GM18870 (cell line): ENCODE measurements around the gene HOXC6.
"Not testable (repeated sequence)": the region's sequence is repeated elsewhere in the genome, so short reads cannot be mapped to it uniquely, and the experiment has no call there.

Experiments
- ATAC-seq: cut with Tn5 transposase; IDR thresholded peaks from one replicate; pipeline ENCODE4 v1.9.1; 2021; ENCODE audit warnings: moderate library complexity; ENCODE audit not compliant: unreplicated experiment

The HOXC6 gene

DNA sequence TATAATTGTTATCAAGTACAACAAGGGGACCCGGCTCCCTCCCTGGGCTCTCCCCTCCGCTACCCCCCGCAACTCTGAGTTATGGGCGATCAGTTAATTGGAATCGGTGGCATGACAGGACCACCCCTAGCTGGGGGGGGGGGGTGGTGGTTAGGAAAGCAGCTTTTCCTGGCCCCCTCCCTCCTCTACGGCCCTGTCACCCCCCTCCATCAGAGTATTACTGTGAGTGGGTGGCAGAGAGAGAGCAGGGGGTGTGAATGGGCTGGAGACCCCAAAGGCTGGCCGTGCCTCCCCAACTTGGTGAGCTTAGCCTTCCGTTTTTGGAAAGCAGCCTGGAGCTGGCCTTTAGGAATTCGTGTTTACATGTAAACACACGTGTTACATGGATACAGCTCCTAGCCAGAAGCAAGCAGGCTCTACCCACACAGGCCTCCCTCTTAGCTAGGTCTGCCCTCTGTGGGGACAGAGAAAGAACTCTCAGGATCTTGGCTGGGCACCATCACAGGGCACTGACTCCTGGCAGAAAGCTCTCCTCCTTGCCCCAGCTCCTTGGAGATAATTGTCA is 24.3 kb downstream of the HOXC6 start:
- no peak for ATAC-seq

DNA sequence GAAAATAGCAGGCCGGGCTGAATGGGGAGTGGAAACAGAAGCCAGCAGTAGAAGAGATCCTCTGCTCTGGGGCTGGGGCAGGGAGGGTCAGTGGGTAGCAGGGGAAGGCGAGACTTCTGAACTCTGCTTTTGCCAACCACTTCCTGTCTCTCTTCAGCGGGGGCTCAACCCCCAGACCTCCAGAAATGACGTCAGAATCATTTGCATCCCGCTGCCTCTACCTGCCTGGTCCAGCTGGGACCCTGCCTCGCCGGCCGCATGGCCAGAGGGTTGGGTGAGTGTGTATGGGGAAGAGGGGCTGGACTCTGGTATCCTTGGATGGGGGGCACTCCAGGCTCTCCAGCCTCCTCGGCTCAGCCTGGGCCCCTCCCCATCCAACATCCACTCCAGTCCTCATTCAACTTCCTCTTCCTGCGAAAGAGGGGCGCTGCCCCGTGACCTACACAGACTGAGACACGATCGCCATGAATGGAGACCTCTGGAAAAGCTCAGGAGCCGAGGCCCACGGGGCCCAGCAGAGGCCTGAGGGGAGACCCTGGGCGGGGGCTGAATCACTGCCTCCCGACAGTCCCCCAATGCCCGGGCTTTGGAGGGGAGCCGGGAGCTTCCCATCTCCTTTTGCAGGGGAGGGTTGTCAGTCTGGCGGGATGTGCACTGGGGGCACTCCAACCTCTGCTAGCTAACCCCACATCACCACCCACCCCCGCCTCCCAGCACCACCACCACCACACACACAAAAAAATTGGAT is 24.9 kb downstream of the HOXC6 start:
- no peak for ATAC-seq

DNA sequence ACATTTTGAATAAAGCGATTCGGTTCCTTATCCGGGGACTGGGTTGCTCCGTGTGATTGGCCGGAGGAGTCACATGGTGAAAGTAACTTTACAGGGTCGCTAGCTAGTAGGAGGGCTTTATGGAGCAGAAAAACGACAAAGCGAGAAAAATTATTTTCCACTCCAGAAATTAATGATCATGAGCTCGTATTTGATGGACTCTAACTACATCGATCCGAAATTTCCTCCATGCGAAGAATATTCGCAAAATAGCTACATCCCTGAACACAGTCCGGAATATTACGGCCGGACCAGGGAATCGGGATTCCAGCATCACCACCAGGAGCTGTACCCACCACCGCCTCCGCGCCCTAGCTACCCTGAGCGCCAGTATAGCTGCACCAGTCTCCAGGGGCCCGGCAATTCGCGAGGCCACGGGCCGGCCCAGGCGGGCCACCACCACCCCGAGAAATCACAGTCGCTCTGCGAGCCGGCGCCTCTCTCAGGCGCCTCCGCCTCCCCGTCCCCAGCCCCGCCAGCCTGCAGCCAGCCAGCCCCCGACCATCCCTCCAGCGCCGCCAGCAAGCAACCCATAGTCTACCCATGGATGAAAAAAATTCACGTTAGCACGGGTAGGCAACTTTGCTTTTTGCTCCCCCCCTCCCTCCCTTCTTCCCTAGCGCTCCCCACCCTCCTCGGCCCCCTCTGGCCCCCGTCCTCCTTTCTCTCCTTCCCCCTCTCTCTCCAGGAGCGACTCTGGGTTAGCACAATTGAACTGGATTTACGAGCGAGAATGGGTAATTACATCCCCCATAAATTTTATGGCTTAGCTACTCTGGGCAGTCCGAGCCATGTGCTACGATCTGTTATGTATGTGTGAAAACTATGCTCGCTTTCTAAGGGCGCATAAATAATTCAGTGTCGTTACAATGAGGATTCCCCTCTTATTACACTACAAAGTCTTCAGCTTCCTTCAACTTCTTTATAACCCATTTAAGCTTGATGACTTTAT is 25.8 kb downstream of the HOXC6 start, which contains the start of gene HOXC4:
HOXC4 (plus strand) TSS at position 85 of the 991 bp plus-strand sequence; CDS start at position 173, 88 bp downstream.
- ATAC-seq = no peak

DNA sequence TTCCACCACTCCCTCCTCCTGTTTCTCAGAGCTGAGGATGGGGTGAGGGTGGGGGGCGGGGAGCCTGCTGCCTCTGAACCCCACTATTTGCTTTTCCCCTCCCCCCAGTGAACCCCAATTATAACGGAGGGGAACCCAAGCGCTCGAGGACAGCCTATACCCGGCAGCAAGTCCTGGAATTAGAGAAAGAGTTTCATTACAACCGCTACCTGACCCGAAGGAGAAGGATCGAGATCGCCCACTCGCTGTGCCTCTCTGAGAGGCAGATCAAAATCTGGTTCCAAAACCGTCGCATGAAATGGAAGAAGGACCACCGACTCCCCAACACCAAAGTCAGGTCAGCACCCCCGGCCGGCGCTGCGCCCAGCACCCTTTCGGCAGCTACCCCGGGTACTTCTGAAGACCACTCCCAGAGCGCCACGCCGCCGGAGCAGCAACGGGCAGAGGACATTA is 26.5 kb downstream of the HOXC6 start:
- no peak for ATAC-seq

GRCh38 chr12:54055552-54055951 is 27.3 kb downstream of the HOXC6 start:
- no peak for ATAC-seq

GRCh38 chr12:54056110-54056509 is 27.9 kb downstream of the HOXC6 start:
- no peak for ATAC-seq

DNA sequence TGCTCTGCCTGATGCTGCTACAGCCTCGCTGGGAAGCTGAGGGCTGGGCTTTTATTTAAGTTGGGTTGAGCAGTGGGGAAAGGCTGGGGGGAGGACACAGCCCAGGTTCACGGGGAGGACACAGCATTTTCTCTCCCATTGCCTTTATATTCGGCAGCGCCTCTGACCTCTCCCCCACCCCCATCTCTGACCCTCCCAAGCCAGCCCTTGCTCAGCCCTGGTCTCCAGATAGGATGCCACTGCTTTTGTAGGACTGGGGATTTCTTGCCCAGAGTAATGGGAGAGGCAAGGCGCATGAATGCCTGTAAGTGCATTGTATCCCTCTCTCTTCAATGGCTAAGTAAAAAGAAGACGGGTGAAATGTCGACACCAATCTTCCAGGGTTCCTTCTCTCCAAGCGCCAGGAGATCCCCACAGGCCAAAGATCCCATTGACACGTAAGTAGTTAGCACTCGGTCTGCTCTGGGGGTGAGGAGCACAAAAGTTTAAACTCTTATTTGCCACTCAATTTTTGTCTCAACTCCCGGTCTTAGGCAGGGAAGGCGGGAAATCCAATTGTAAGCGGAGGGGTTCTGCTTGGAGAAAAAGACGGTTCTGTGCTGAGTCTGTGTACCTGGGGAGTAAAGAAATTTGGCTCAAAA is 30.0 kb downstream of the HOXC6 start:
- ATAC-seq = no peak

DNA sequence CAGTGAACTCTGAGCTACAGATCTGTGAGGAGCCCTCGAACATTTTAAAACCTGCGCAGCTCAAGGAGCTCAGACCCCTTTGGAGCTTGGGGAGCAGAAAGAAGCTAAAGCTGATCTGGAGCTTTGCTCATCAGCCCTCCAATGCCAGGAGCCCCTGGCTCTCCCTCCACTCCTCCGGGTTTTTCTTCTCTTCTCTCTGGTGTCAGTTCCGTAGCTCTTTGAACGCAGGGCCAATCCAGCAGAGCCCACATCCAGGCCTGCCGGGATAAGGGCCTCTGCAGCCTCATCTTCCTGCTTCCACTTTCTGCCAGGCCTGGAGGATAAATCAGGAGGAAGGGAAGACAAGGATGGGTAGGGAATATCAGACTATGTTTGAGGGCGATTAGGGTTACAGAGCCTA is 31.4 kb downstream of the HOXC6 start:
- no peak for ATAC-seq

DNA sequence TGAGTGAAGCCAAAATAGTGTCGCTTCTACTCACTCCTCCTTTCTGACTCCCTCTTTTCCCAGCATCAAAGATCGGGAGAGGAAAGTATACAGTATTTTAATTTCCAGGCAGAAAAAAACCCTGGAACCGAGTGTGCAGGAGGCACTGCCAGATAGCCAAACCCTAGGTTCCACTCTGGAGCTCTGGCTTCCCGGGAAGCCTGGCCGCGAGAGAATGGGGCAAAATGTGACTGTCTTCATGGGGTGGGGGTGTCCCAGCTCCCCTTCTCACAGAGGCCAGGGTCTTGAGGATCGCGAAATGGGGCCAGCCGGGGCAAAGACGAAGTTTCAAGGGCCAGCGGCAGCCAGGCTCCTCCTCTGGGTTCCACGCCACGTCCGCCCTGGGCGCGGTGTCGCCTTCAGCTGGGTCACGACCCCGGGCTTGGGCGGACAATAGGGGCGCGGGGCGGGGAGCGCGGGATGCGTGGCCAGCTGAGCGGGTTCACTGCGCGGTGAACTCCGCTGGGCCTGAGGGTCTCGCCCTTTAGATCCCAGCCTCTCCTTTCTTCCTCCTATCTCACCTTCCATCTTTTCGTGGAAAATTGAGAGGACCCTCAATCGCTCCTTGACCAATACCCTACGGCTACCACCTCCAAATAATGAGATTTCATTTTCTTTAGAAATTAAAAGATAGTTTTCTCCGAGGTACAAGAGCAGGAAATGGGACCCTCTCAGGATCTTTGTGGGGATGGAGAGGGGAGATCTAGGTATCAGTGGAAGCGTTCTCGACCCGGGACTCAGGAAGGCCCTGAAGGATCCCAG is 32.1 kb downstream of the HOXC6 start:
- no peak for ATAC-seq

DNA sequence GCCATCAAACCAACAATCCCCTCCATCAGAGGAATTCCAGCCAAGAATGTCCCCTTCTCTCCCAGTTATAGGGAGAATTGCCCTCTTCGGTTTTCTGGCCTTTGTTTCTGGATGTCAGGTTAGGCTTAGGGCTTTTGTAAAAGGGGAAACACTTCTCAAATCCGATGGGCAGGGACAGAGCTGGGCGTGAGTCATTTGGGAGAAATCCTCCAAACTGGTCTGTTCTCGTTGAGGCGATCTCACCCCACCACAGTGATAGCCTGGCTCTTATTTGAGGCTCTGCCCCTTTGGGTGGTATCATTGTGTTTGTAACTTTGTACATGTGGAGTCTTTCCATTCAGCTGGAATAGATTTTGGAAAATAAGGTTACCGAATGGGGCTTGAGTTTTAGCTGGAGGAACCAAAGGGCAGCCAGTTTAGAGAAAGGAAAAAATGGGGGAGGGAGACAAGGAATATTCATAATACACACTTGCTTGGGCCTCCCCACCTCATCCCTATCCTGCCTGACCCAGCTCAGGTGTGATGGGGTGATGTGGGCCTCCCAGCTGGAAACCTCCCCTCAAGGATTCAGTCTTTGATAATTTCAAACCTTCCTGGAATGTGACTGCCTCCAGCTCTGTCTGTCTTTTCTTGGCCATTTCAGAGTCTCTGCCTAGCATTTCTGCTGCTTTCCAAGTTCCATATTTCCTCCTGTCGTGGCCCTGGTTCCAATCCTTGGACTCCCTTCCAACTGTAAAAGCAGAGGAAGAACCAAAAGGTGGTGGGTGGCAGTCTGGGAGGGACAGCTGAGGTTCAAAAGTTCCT is 32.9 kb downstream of the HOXC6 start:
- no peak for ATAC-seq

DNA sequence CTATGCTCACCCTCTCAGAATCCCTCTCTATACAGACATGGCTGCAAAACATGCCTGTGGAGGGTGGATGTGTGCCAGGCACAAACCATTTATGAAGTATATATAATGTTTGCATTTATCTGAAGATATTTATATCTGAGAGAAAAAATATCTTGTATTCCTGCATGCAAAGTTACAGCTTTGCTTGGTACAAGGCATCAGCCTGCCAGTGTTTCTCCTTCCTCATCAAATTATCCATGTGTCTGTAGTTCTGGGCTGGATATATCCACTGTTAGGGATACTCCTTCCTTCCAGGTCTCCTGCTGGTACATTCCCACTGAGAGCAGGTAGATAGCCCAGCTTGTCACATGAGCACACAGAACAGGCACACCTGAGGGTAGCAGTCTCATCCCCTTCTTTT is 37.4 kb downstream of the HOXC6 start:
- no peak for ATAC-seq

- no peak for ATAC-seq
These were observed 38.2 kb downstream of the HOXC6 start for GRCh38 chr12:54066408-54066807.

DNA sequence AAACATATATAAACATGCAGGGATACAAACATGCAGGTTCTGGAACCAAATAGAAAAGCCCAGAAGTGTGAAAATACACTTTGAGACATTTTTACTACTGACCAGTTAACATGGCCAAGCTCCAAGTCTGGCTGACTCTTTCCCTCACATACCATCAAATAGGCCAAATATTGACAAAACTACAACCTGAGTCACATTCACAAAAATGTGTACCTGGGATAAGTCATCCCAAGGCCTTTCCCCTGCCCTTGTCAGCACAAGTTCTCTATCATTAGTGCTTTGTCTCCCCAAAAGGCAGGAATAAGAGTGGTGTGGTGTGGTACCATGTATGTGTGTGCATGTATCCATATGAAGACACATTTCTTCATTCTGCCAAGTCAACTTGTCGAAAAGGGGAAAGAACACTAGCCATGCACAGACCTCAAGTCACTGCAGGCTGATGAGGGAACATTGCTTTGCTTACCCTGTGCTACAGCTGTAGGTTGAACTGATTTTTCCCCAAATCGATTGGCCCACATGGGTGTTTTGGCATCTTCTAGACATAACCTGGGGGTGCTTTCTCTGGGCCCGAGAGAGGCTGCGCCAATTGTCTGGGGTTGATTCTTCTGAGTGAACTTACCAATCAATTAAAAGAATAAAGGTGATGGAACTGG is 40.3 kb downstream of the HOXC6 start:
- ATAC-seq = no peak

DNA sequence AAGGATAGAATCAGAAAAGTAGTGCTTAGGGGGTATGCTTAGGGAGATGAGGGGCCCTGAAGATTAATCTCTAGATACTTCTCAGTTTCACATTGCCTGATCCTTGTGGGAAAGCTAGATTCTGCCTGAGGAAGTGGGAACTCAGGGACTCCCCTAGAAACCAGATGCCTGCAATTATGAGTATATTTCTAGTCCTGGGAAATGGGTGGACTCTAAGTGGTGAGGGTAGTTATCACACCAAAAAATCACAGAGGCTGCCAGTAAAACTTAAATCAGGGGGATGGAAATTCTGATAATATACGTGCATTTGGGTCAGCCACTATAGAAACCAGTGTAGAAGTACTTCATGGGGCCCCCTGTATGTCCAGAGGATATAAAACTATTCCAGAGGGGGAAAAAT is 43.7 kb downstream of the HOXC6 start:
- ATAC-seq = no peak

DNA sequence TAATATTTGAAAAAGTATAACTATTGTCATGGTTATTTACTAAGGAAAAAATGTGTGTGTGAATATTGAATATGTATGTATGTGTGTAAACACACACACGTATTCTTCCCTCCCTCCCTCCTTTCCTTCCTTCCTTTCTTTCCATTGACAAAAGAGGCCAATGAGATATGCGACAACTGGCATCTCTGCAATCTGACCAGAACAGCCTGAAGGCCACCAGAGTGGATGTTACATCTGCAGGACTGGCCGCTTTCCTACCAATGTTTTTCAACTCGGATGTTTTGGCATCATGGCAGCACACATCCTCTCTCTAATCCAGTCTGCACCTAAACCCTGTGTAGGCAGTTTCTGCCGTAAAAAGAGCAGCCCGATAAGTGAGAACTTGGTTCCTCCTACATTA is 46.1 kb downstream of the HOXC6 start:
- ATAC-seq = no peak

DNA sequence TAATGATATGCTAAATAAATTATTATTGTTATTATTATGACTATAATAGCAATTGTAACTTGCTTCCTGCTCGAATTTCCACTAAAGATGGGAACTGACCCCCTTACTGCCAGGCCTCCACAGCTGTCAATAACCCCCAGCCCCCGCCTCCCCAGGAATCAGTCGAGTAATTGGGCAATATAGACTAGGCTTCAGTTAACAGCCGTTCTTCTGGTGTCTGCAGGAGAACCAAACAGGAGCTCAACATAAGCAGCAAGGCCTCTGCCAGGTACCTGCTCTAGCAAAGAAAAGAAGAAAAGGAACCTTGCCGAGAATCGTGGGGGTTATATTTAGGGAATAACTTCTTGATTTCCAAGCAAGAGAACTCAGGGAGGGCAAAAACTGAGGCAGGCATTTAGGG is 47.2 kb downstream of the HOXC6 start:
- ATAC-seq = no peak

GRCh38 chr12:54075974-54076373 is 47.7 kb downstream of the HOXC6 start:
- no peak for ATAC-seq

DNA sequence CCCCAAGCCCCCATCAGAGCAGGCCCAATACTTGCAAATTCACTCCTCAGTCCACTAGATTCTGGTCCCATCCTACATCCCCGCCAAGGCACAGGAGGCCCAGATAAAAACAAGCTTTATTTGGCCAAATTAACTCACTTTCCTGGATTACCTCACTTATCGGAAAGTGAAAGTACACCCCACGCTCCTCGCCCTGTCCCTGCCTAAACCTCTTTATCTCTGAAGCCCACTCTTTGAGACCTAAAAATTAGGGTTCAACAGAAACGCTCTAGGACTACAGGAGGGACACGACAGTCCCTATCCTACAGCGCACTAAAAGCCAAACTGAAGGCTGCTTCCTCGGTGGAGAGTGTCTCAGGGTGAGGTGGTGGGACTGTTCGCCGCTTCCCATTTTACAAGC is 49.6 kb downstream of the HOXC6 start:
- not testable (repeated sequence) for ATAC-seq

GRCh38 chr12:54079115-54079514 is 50.9 kb downstream of the HOXC6 start:
- not testable (repeated sequence) for ATAC-seq
